H9 (cell line): ENCODE data around the gene AKAP14. TPM values are rescaled to one million over a fixed set of nuclear protein-coding genes. Genes with fewer than 3 reads are reported as not detected.

Source experiments
- DNase-seq: peaks from one replicate; pipeline ENCODE4 v3.0.0-alpha.2; 2017
- H2AFZ ChIP-seq: one replicate; pipeline ENCODE4 v1.6.1; 2013; ENCODE audit warnings: mild to moderate bottlenecking, low read length, control low read depth, moderate library complexity
- H2AK5ac ChIP-seq: 2 replicates; pipeline ENCODE4 v1.6.1; 2013; ENCODE audit warnings: low read length, control low read depth, mixed read lengths; ENCODE audit not compliant: insufficient read length
- H2BK120ac ChIP-seq: one replicate; pipeline ENCODE4 v1.6.1; 2013; ENCODE audit warnings: low read depth, mild to moderate bottlenecking, low read length, control low read depth, inconsistent platforms; ENCODE audit not compliant: poor library complexity, severe bottlenecking
- H2BK12ac ChIP-seq: 2 replicates; pipeline ENCODE4 v1.6.1; 2013; ENCODE audit warnings: low read length, control low read depth, mixed read lengths, low read depth; ENCODE audit not compliant: insufficient read length
- H2BK15ac ChIP-seq: 2 replicates; pipeline ENCODE4 v1.6.1; 2013; ENCODE audit warnings: low read depth, low read length, control low read depth
- H2BK20ac ChIP-seq: one replicate; pipeline ENCODE4 v1.6.1; 2013; ENCODE audit warnings: low read depth, mild to moderate bottlenecking, low read length, control low read depth, inconsistent platforms; ENCODE audit not compliant: poor library complexity, severe bottlenecking
- H2BK5ac ChIP-seq: 2 replicates; pipeline ENCODE4 v1.6.1; 2013; ENCODE audit warnings: low read length, control low read depth, mixed read lengths; ENCODE audit not compliant: insufficient read length
- H3K14ac ChIP-seq: 2 replicates; pipeline ENCODE4 v1.6.1; 2013; ENCODE audit warnings: low read length, control low read depth; ENCODE audit not compliant: insufficient read depth
- H3K18ac ChIP-seq: 2 replicates; pipeline ENCODE4 v1.6.1; 2013; ENCODE audit warnings: low read depth, mild to moderate bottlenecking, mixed read lengths, low read length, control low read depth; ENCODE audit not compliant: insufficient read length
- H3K23ac ChIP-seq: 2 replicates; pipeline ENCODE4 v1.6.1; 2013; ENCODE audit warnings: low read length, control low read depth, mixed read lengths, low read depth; ENCODE audit not compliant: insufficient read length
- H3K23me2 ChIP-seq: 2 replicates; pipeline ENCODE4 v1.6.1; 2013; ENCODE audit warnings: low read depth, mild to moderate bottlenecking, mixed read lengths, low read length, control low read depth; ENCODE audit not compliant: insufficient read length, poor library complexity, severe bottlenecking
- H3K27ac ChIP-seq: 2 replicates; pipeline ENCODE4 v1.5.1; 2013; ENCODE audit warnings: low read length, control low read depth, mixed read lengths, low read depth; ENCODE audit not compliant: insufficient read length
- H3K27me3 ChIP-seq: 2 replicates; pipeline ENCODE4 v1.6.1; 2013; ENCODE audit warnings: low read length, control low read depth, inconsistent platforms; ENCODE audit not compliant: insufficient read depth
- H3K4ac ChIP-seq: 2 replicates; pipeline ENCODE4 v1.6.1; 2013; ENCODE audit warnings: low read depth, mild to moderate bottlenecking, control low read depth, inconsistent platforms, low read length, moderate library complexity
- H3K4me1 ChIP-seq: 2 replicates; pipeline ENCODE4 v1.6.1; 2013; ENCODE audit warnings: low read length, control low read depth, inconsistent platforms; ENCODE audit not compliant: insufficient read depth
- H3K4me2 ChIP-seq: 2 replicates; pipeline ENCODE4 v1.6.1; 2013; ENCODE audit warnings: low read length, control low read depth, mixed read lengths; ENCODE audit not compliant: insufficient read length, insufficient read depth
- H3K56ac ChIP-seq: 2 replicates; pipeline ENCODE4 v1.6.1; 2013; ENCODE audit warnings: low read depth, mild to moderate bottlenecking, mixed read lengths, low read length, control low read depth; ENCODE audit not compliant: insufficient read length
- H3K79me1 ChIP-seq: 2 replicates; pipeline ENCODE4 v1.6.1; 2013; ENCODE audit warnings: low read depth, mild to moderate bottlenecking, moderate library complexity, low read length, control low read depth, inconsistent platforms; ENCODE audit not compliant: insufficient read depth, poor library complexity, severe bottlenecking
- H3K79me2 ChIP-seq: 2 replicates; pipeline ENCODE4 v1.6.1; 2013; ENCODE audit warnings: low read length, control low read depth, inconsistent platforms; ENCODE audit not compliant: insufficient read depth
- H3K9ac ChIP-seq: 2 replicates; pipeline ENCODE4 v1.6.1; 2013; ENCODE audit warnings: low read length, control low read depth, mixed read lengths; ENCODE audit not compliant: insufficient read length; ENCODE audit errors: extremely low read depth
- H3K9me3 ChIP-seq: one replicate; pipeline ENCODE4 v1.6.1; 2013; ENCODE audit warnings: low read depth, low read length, inconsistent platforms; ENCODE audit not compliant: control insufficient read depth
- H3T11ph ChIP-seq: one replicate; pipeline ENCODE4 v1.6.1; 2013; ENCODE audit warnings: mild to moderate bottlenecking, low read length, control low read depth, inconsistent platforms
- H4K20me1 ChIP-seq: one replicate; pipeline ENCODE4 v1.6.1; 2013; ENCODE audit not compliant: control insufficient read depth, insufficient read length, insufficient read depth
- H4K5ac ChIP-seq: 2 replicates; pipeline ENCODE4 v1.6.1; 2013; ENCODE audit warnings: low read depth, mild to moderate bottlenecking, mixed read lengths, low read length, control low read depth; ENCODE audit not compliant: insufficient read length
- H4K8ac ChIP-seq: replicated peaks from 2 replicates; pipeline ENCODE4 v1.6.1; 2013; ENCODE audit warnings: low read length, control low read depth, mixed read lengths, low read depth; ENCODE audit not compliant: insufficient read length
- H4K91ac ChIP-seq: 2 replicates; pipeline ENCODE4 v1.6.1; 2013; ENCODE audit warnings: low read depth, mild to moderate bottlenecking, moderate library complexity, mixed read lengths, low read length, control low read depth; ENCODE audit not compliant: insufficient read length
- H3K27ac Mint-ChIP-seq, 3 experiments: 2 replicates in 2 of 3; 3 replicates in 1 of 3; pipeline ENCODE4 v1.8.0; 2020 to 2021; ENCODE audit warnings: mixed read lengths in 3 of 3, mild to moderate bottlenecking in 1 of 3, moderate library complexity in 1 of 3
- H3K27me3 Mint-ChIP-seq: 2 replicates; pipeline ENCODE4 v1.8.0; 2021; ENCODE audit warnings: low read depth, mild to moderate bottlenecking, moderate library complexity, mixed read lengths
- H3K36me3 Mint-ChIP-seq, 3 experiments: 2 replicates in 2 of 3; 3 replicates in 1 of 3; pipeline ENCODE4 v1.8.0; 2020 to 2021; ENCODE audit warnings: low read depth in 3 of 3, mixed read lengths in 3 of 3; ENCODE audit not compliant: insufficient read depth in 1 of 3
- H3K4me1 Mint-ChIP-seq, 2 experiments: 2 replicates each; pipeline ENCODE4 v1.8.0; 2020; ENCODE audit warnings: mixed read lengths in 2 of 2
- H3K4me3 Mint-ChIP-seq, 2 experiments: 2 replicates in 1 of 2; 3 replicates in 1 of 2; pipeline ENCODE4 v1.8.0; 2020 to 2021; ENCODE audit warnings: mild to moderate bottlenecking in 2 of 2, mixed read lengths in 2 of 2, moderate library complexity in 1 of 2
- H3K9me3 Mint-ChIP-seq, 2 experiments: 2 replicates in 1 of 2; 3 replicates in 1 of 2; pipeline ENCODE4 v1.8.0; 2020; ENCODE audit warnings: mild to moderate bottlenecking in 2 of 2, mixed read lengths in 2 of 2, moderate library complexity in 1 of 2
- WGBS: extraction: QIAGEN DNeasy Blood & Tissue Kit; methylation state at CpG from one replicate; pipeline ENCODE4 v1.1.7; 2013; ENCODE audit warnings: missing lambda C conversion rate, low lambda C conversion rate, mixed read lengths; ENCODE audit not compliant: insufficient read length; ENCODE audit errors: extremely low coverage; 5-methylcytosine and 5-hydroxymethylcytosine counted together
- total RNA-seq: library from RNA; stranded (reverse); gene quantifications from 2 replicates; pipeline ENCODE4 v1.2.1, GENCODE V29; 2021
- TF ChIP-seq, protein P1 (sequence below): fragments of 200-600 bp; sonication (generic); conservative IDR thresholded peaks from 3 replicates; pipeline ENCODE4 v1.8.0; 2021; ENCODE audit warnings: antibody characterized with exemption, mild to moderate bottlenecking

The AKAP14 gene
- total RNA-seq, 1 experiment from 2014 or later = not detected

DNA sequence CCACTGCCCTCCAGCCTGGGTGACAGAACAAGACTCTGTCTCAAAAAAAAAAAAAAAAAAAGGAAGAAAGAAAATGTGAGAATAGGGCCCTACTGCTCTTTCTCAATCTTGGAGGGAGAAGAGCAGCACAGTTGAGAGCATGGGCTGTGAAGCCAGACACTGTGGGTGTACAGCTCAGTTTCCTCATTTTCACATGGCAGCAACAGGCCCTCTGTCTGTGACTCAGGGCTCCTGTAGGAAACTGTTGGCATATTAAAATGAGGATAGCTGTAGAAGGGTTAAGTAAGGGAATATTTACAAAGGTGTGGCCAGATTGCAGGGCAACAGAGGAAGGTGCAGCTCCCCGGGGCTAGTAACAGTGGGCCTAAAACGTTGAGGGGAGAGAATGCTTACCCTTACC, 3.4 kb downstream of the AKAP14 start:
- Histone ChIP-seq H3T11ph (no peak overlapping the region), H3K4ac (no peak overlapping the region), H3K4me2 (no peak overlapping the region), H2BK20ac (no peak overlapping the region), H3K4me1 (0 out of 2 replicates have a peak, but pooled peaks cover 2% of the 10 kb centered on the region), H3K9ac (no peak overlapping the region), H3K27me3 (no peaks in the 10 kb centered on the region), H2AK5ac (no peak overlapping the region), H2BK12ac (no peak overlapping the region), H3K56ac (peak overlapping the region; percentile 50), H3K14ac (no peak overlapping the region), H2BK120ac (no peak overlapping the region), H3K23ac (no peak overlapping the region), H2BK15ac (no peak overlapping the region), H3K27ac (no peak overlapping the region), H3K79me1 (no peaks in the 10 kb centered on the region), H3K79me2 (no peaks in the 10 kb centered on the region), H4K20me1 (no peaks in the 10 kb centered on the region), H4K91ac (no peak overlapping the region), H3K23me2 (no peaks in the 10 kb centered on the region), H3K9me3 (peaks cover 19% of the 10 kb centered on the region), H2BK5ac (no peak overlapping the region), H2AFZ (no peak overlapping the region), H4K8ac (no peak overlapping the region), H3K18ac (no peak overlapping the region), H4K5ac (no peak overlapping the region)
- H3K4me1 Mint-ChIP-seq = peaks cover 4% of the 10 kb centered on the region in 2 experiments
- no peaks in the 10 kb centered on the region for H3K27me3 Mint-ChIP-seq
- H3K4me3 Mint-ChIP-seq = no peak overlapping the region; a peak in 1 of 5 replicates
- peaks cover 0 to 3% (median 2%) of the 10 kb centered on the region in 3 experiments; a peak in 1 of 7 replicates for H3K36me3 Mint-ChIP-seq
- WGBS = no CpG with 5 or more reads among the region's 2 CpGs
- H3K27ac Mint-ChIP-seq = no peak overlapping the region
- no peak for DNase-seq
- TF ChIP-seq, protein P1, sequence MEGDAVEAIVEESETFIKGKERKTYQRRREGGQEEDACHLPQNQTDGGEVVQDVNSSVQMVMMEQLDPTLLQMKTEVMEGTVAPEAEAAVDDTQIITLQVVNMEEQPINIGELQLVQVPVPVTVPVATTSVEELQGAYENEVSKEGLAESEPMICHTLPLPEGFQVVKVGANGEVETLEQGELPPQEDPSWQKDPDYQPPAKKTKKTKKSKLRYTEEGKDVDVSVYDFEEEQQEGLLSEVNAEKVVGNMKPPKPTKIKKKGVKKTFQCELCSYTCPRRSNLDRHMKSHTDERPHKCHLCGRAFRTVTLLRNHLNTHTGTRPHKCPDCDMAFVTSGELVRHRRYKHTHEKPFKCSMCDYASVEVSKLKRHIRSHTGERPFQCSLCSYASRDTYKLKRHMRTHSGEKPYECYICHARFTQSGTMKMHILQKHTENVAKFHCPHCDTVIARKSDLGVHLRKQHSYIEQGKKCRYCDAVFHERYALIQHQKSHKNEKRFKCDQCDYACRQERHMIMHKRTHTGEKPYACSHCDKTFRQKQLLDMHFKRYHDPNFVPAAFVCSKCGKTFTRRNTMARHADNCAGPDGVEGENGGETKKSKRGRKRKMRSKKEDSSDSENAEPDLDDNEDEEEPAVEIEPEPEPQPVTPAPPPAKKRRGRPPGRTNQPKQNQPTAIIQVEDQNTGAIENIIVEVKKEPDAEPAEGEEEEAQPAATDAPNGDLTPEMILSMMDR = no peak
- H3K9me3 Mint-ChIP-seq = peaks cover 47 to 62% of the 10 kb centered on the region in 2 experiments
